HG02943 (cell line): ENCODE measurements around the gene GPATCH2L.

Experiments used
- ATAC-seq: cut with Tn5 transposase; IDR thresholded peaks from one replicate; pipeline ENCODE4 v1.9.1; 2021; ENCODE audit warnings: mild to moderate bottlenecking, low read depth, moderate library complexity; ENCODE audit not compliant: unreplicated experiment

GPATCH2L gene

DNA sequence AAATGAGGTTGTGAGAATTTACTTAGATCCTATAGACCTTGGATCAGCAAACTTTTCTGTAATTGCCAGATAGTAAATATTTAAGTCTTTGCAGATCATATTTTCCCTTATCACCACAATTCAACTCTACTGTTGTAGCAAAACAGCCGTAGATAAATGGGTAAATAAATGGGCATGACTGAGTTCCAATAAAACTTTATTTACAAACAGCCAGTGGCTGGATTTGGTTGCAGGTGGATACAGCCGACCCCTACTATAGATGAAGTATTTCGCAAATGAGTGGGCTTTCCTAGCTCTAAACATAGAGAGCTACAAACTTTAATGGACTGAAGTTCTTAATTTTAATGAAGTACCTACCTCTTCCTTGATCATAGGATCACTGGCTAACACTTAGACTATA, 100.7 kb downstream of the GPATCH2L start:
- ATAC-seq, result no peak

GRCh38 chr14:76253111-76253510, 101.4 kb downstream of the GPATCH2L start:
- ATAC-seq, result no peak

- no peak for ATAC-seq
Observed at GRCh38 chr14:76256545-76256944, 104.8 kb downstream of the GPATCH2L start.

DNA sequence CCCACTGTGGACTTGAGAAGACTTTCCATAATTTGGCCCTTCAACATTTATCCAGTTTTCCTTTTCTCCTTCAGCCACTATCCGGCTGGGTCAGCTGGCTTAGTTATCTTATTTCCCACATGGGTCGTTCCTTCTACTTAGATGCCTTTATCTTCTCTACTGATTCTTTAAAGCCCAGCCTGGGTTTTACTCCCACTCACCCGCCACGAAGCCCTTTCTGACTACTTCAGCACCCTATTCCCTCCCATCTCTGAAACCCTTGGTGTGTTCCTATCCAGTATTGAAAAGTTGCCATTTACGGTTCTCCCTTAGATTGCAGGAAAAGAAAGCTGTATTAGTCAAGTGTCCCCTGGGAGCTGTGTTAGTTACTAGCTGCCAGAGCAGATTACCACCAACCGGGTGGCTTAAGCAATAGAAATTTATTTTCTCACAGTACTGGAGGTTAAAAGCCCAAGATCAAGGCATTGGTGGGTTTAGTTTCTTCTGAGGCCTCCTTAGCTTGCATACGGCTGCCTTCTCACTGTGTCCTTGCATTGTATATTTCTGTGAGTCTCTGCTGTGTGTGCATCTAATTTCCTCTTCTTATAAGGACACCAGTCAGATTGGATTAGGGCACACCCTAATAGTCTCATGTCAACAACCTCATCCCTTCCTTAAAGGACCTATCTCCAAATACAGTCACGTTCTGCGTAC, 105.5 kb downstream of the GPATCH2L start:
- no peak for ATAC-seq

- ATAC-seq, result no peak
Observed at GRCh38 chr14:76257842-76258397, 106.2 kb downstream of the GPATCH2L start.

GRCh38 chr14:76259029-76259735, 107.5 kb downstream of the GPATCH2L start:
- no peak for ATAC-seq

DNA sequence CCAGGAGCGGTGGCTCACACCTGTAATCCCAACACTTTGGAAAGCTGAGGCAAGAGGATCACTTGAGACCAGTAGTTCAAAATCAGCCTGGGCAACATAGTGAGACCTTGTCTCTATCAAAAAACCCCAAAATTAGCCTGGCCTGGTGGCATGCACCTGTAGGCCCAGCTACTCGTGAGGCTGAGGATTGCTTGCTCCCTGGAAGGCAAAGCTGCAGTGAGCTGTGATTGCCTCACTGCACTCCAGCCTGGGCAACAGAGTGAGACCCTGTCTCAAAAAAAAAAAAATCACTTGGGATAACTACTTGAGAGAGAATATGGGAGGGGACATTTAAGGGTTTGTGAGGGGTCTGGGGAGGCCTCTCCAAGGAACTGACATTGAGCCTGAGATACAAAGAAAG, 109.0 kb downstream of the GPATCH2L start:
- no peak for ATAC-seq

DNA sequence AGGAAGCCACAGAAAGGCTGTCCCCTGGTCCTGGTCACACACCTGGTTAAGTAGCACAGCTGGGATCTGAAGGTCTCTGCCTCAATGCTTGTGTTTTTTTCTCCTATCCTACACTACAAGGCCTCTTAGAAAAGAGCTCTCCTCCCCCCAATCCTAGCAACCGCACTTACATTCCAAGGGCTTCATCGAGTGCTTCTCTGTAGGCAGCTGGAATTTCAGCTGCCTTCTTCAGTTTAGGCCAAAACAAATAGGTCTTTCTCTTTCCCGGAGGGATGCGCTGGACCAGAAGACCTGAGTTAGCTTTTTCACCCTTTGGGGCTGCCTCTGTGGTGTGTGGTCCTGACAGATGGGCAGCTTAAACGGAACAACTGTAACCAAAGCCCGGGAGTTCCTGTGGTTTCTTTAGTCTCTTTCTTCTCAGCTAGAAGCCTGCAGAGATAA, 109.7 kb downstream of the GPATCH2L start:
- no peak for ATAC-seq

- ATAC-seq, result no peak
Observed at GRCh38 chr14:76262641-76263040, 110.9 kb downstream of the GPATCH2L start.
